Keratinocyte (primary cell): ENCODE results near the gene OR14A16. TPM values are rescaled to one million over a fixed set of nuclear protein-coding genes. Genes with fewer than 3 reads are reported as not detected.

Experiments used
- DNase-seq: peaks from one replicate; pipeline ENCODE4 v3.0.0-alpha.2; 2011; ENCODE audit warnings: low read depth, missing footprints, low spot score
- FAIRE-seq: peaks from 2 replicates; lab custom pipeline; 2011; peaks lifted over from hg19 to GRCh38; lab: Jason Lieb, UNC
- H2AFZ ChIP-seq: 2 replicates; pipeline ENCODE4 v1.6.0; 2012; ENCODE audit warnings: low read length, control low read depth, inconsistent platforms; ENCODE audit not compliant: control insufficient read depth
- H3K27ac ChIP-seq: 2 replicates; pipeline ENCODE4 v1.5.1; 2011; ENCODE audit warnings: low read length; ENCODE audit not compliant: control insufficient read depth, insufficient read depth
- H3K27me3 ChIP-seq: 3 replicates; pipeline ENCODE4 v1.6.0; 2011; ENCODE audit warnings: low read length; ENCODE audit not compliant: control insufficient read depth, insufficient read depth; ENCODE audit errors: extremely low read depth
- H3K36me3 ChIP-seq, 2 experiments: 2 replicates in 1 of 2; 3 replicates in 1 of 2; pipeline ENCODE4 v1.5.1; 2011; ENCODE audit warnings: low read length in 2 of 2, mild to moderate bottlenecking in 1 of 2; ENCODE audit not compliant: control insufficient read depth in 2 of 2, insufficient read depth in 2 of 2; ENCODE audit errors: extremely low read depth in 1 of 2
- H3K4me1 ChIP-seq: 3 replicates; pipeline ENCODE4 v1.5.1; 2011; ENCODE audit warnings: low read length; ENCODE audit not compliant: control insufficient read depth, insufficient read depth; ENCODE audit errors: extremely low read depth
- H3K4me2 ChIP-seq: 3 replicates; pipeline ENCODE4 v1.6.0; 2011; ENCODE audit warnings: low read depth, low read length; ENCODE audit not compliant: control insufficient read depth, insufficient read depth; ENCODE audit errors: extremely low read depth
- H3K4me3 ChIP-seq, 3 experiments: fragments of 200-600 bp in 1 of 3; sonication (generic) in 1 of 3; 2 replicates in 2 of 3; 3 replicates in 1 of 3; pipeline ENCODE4 v1.5.1; 2011 to 2016; ENCODE audit warnings: low read length in 3 of 3, mild to moderate bottlenecking in 3 of 3, control low read depth in 2 of 3, inconsistent platforms in 1 of 3, low read depth in 1 of 3, mixed read lengths in 1 of 3, mixed run types in 1 of 3, moderate library complexity in 1 of 3; ENCODE audit not compliant: control insufficient read depth in 2 of 3, insufficient read depth in 2 of 3; ENCODE audit errors: extremely low read depth in 1 of 3
- H3K79me2 ChIP-seq: 2 replicates; pipeline ENCODE4 v1.6.0; 2012; ENCODE audit warnings: low read length; ENCODE audit not compliant: control insufficient read depth, insufficient read depth
- H3K9ac ChIP-seq: 3 replicates; pipeline ENCODE4 v1.6.0; 2011; ENCODE audit warnings: low read length; ENCODE audit not compliant: control insufficient read depth, insufficient read depth; ENCODE audit errors: extremely low read depth
- H3K9me1 ChIP-seq: 3 replicates; pipeline ENCODE4 v1.6.0; 2011; ENCODE audit warnings: low read length; ENCODE audit not compliant: control insufficient read depth, insufficient read depth; ENCODE audit errors: extremely low read depth
- H3K9me3 ChIP-seq: 2 replicates; pipeline ENCODE4 v1.5.1; 2012; ENCODE audit warnings: low read depth, low read length; ENCODE audit not compliant: control insufficient read depth
- H4K20me1 ChIP-seq: 3 replicates; pipeline ENCODE4 v1.6.0; 2011; ENCODE audit warnings: low read length; ENCODE audit not compliant: control insufficient read depth, insufficient read depth; ENCODE audit errors: extremely low read depth
- CTCF ChIP-seq, 3 experiments: IDR thresholded peaks in 1 of 3; conservative IDR thresholded peaks in 1 of 3; optimal IDR thresholded peaks in 1 of 3; 2 replicates in 2 of 3; 3 replicates in 1 of 3; pipeline versions ENCODE3 to v1.5.1; 2011; ENCODE audit warnings: low read length in 3 of 3, mild to moderate bottlenecking in 3 of 3, moderate library complexity in 2 of 3, control low read depth in 1 of 3, inconsistent platforms in 1 of 3; ENCODE audit not compliant: insufficient read depth in 2 of 3; ENCODE audit errors: extremely low read depth in 1 of 3
- EZH2 ChIP-seq: IDR thresholded peaks from one replicate; pipeline ENCODE4 v1.6.1; 2012; ENCODE audit warnings: inconsistent platforms, mild to moderate bottlenecking, low read length, moderate library complexity
- dilution Hi-C: fragments of 300-500 bp; cut with MboI; formaldehyde crosslinking; loops from one replicate; pipeline ENCODE4 v1.7.0; 2020; ENCODE audit warnings: low sequenced_read_pairs; ENCODE audit not compliant: extremely low pct_ligation_motif_present
- polyA plus RNA-seq, 5 experiments: library from polyadenylated mRNA; depleted of rRNA in 3 of 5; stranded (reverse) in 3 of 5; stranded (forward) in 1 of 5; unstranded in 1 of 5; fragments of >200 nt; gene quantifications; 1 replicate in 1 of 5; 2 replicates in 3 of 5; 3 replicates in 1 of 5; pipeline versions ENCODE4 v1.2.1 to v1.2.3, GENCODE V29; 2011 to 2012; ENCODE audit warnings: missing spikeins in 2 of 5, low read depth in 1 of 5, low replicate concordance in 1 of 5

Gene OR14A16
- polyA plus RNA-seq, 1 donor (not counting 4 experiments of a cell fraction or from before 2014, with no cell fraction given): not detected

- Histone ChIP-seq H3K36me3 (no peaks in the 10 kb centered on the region), H3K4me1 (no peaks in the 10 kb centered on the region), H3K4me2 (no peak overlapping the region), H3K4me3 (no peak overlapping the region), H4K20me1 (no peaks in the 10 kb centered on the region), H3K9me3 (no peaks in the 10 kb centered on the region), H3K27me3 (no peaks in the 10 kb centered on the region), H3K79me2 (no peaks in the 10 kb centered on the region), H3K9ac (no peak overlapping the region), H3K27ac (no peak overlapping the region), H3K9me1 (no peaks in the 10 kb centered on the region), H2AFZ (no peak overlapping the region)
- dilution Hi-C loops: no loop called here
- no peak for DNase-seq
- TF ChIP-seq EZH2 (no peak), CTCF (optimal IDR thresholded peaks at IDR 0.05 in 1 of 3, IDR thresholded peaks at IDR 0.05 in 1 of 3, conservative IDR thresholded peaks at IDR 0.05 in 1 of 3; ENCODE audit: extremely low read depth in 1 of 3, insufficient read depth in 2 of 3, low read length in 3 of 3) (no peak)
- FAIRE-seq: no peak
Measured at GRCh38 chr1:247849616-247850015, 25.7 kb upstream of the OR14A16 start.

GRCh38 chr1:247848346-247848745 is 24.4 kb upstream of the OR14A16 start:
- dilution Hi-C loops: no loop called here
- H3K9me1 ChIP-seq: no peaks in the 10 kb centered on the region

More at GRCh38 chr1:247848346-247848745, 24.4 kb upstream of the OR14A16 start:
- no peak overlapping the region for H3K4me3 ChIP-seq
- no peak overlapping the region for H2AFZ ChIP-seq
- no peak for TF ChIP-seq CTCF (optimal IDR thresholded peaks at IDR 0.05 in 1 of 3, IDR thresholded peaks at IDR 0.05 in 1 of 3, conservative IDR thresholded peaks at IDR 0.05 in 1 of 3; ENCODE audit: extremely low read depth in 1 of 3, insufficient read depth in 2 of 3, low read length in 3 of 3)
- no peak for TF ChIP-seq EZH2
- H4K20me1 ChIP-seq: no peaks in the 10 kb centered on the region
- H3K9ac ChIP-seq: no peak overlapping the region
- no peaks in the 10 kb centered on the region for H3K9me3 ChIP-seq
- no peaks in the 10 kb centered on the region for H3K4me1 ChIP-seq
- H3K36me3 ChIP-seq: no peaks in the 10 kb centered on the region
- no peaks in the 10 kb centered on the region for H3K27me3 ChIP-seq
- H3K4me2 ChIP-seq: no peak overlapping the region
- DNase-seq (no peak), FAIRE-seq (no peak)
- H3K79me2 ChIP-seq: no peaks in the 10 kb centered on the region
- no peak overlapping the region for H3K27ac ChIP-seq
